IMR-90 (cell line): Measurements from ENCODE around the gene COQ10A. TPM values are rescaled to one million over a fixed set of nuclear protein-coding genes. Genes with fewer than 3 reads are reported as not detected.

Experiments used
- ATAC-seq: fragments of 200-7000 bp; cut with Tn5 transposase; 2 replicates; pipeline ENCODE4 v1.9.1; 2020; ENCODE audit warnings: low read depth, mild to moderate bottlenecking, moderate library complexity
- BruUV-seq: library from RNA; stranded (reverse); fragments of 400-500 nt; replicated peaks from 2 replicates; lab custom pipeline; 2021; lab: Mats Ljungman, UMichigan
- CTCF ChIA-PET: fragments of 300-600 bp; formaldehyde crosslinking; extraction: SDS; loops from one replicate; lab custom pipeline; 2021; ENCODE audit warnings: antibody characterized with exemption; lab: Yijun Ruan, JAX
- POLR2A ChIA-PET: fragments of 300-600 bp; sonication (Branson Sonifier 250); formaldehyde crosslinking; loops from one replicate; lab custom pipeline; 2022; ENCODE audit warnings: antibody characterized with exemption; ENCODE audit not compliant: unreplicated experiment; lab: Charles Lee
- DNase-seq: peaks from one replicate; pipeline ENCODE4 v3.0.0; 2013
- H2AFZ ChIP-seq: replicated peaks from 2 replicates; pipeline ENCODE3; 2013; ENCODE audit warnings: low read length, mild to moderate bottlenecking; ENCODE audit not compliant: poor library complexity
- H2AK5ac ChIP-seq: 2 replicates; pipeline ENCODE4 v1.6.1; 2013; ENCODE audit warnings: low read depth, low read length, inconsistent platforms
- H2AK9ac ChIP-seq: replicated peaks from 2 replicates; pipeline ENCODE3; 2013; ENCODE audit warnings: mild to moderate bottlenecking, low read depth, low read length, moderate library complexity; ENCODE audit not compliant: poor library complexity
- H2BK120ac ChIP-seq: 2 replicates; pipeline ENCODE4 v1.6.1; 2013; ENCODE audit warnings: low read depth, low read length, inconsistent platforms
- H2BK15ac ChIP-seq: 3 replicates; pipeline ENCODE4 v1.6.1; 2013; ENCODE audit warnings: low read depth, low read length, inconsistent platforms
- H2BK20ac ChIP-seq: 2 replicates; pipeline ENCODE4 v1.6.1; 2013; ENCODE audit warnings: low read depth, mild to moderate bottlenecking, inconsistent platforms, low read length, moderate library complexity
- H2BK5ac ChIP-seq: 2 replicates; pipeline ENCODE4 v1.6.1; 2013; ENCODE audit warnings: mild to moderate bottlenecking, low read depth, low read length, inconsistent platforms; ENCODE audit not compliant: poor library complexity, severe bottlenecking
- H3K14ac ChIP-seq: replicated peaks from 2 replicates; pipeline ENCODE4 v1.6.1; 2013; ENCODE audit warnings: low read depth, low read length, inconsistent platforms
- H3K18ac ChIP-seq: 2 replicates; pipeline ENCODE4 v1.6.1; 2013; ENCODE audit warnings: low read depth, low read length, control low read depth
- H3K23ac ChIP-seq: 2 replicates; pipeline ENCODE4 v1.6.1; 2013; ENCODE audit warnings: low read depth, low read length, inconsistent platforms
- H3K27ac ChIP-seq: 2 replicates; pipeline ENCODE4 v1.5.1; 2013; ENCODE audit warnings: mild to moderate bottlenecking, control low read depth, low read length; ENCODE audit not compliant: insufficient read depth
- H3K27me3 ChIP-seq: 2 replicates; pipeline ENCODE4 v1.6.1; 2013; ENCODE audit warnings: low read length; ENCODE audit not compliant: control insufficient read depth, insufficient read depth
- H3K36me3 ChIP-seq: 2 replicates; pipeline ENCODE4 v1.6.1; 2013; ENCODE audit warnings: low read length, mixed read lengths; ENCODE audit not compliant: control insufficient read depth, insufficient read depth
- H3K4ac ChIP-seq: 2 replicates; pipeline ENCODE4 v1.6.1; 2013; ENCODE audit warnings: low read depth, low read length, inconsistent platforms
- H3K4me1 ChIP-seq: 2 replicates; pipeline ENCODE4 v1.6.1; 2013; ENCODE audit warnings: low read length, mixed read lengths; ENCODE audit not compliant: control insufficient read depth, insufficient read depth
- H3K4me2 ChIP-seq: 2 replicates; pipeline ENCODE4 v1.6.1; 2013; ENCODE audit warnings: low read depth, mild to moderate bottlenecking, control low read depth, low read length, moderate library complexity
- H3K4me3 ChIP-seq: 2 replicates; pipeline ENCODE4 v1.5.1; 2013; ENCODE audit warnings: low read depth, mild to moderate bottlenecking, control low read depth, low read length, moderate library complexity; ENCODE audit not compliant: insufficient read depth
- H3K56ac ChIP-seq: 2 replicates; pipeline ENCODE4 v1.6.1; 2013; ENCODE audit warnings: low read length, inconsistent platforms; ENCODE audit not compliant: insufficient read depth; ENCODE audit errors: extremely low read depth
- H3K79me1 ChIP-seq, 2 experiments: 2 replicates each; pipeline ENCODE4 v1.6.1; 2013; ENCODE audit warnings: low read length in 2 of 2, inconsistent platforms in 1 of 2, low read depth in 1 of 2
- H3K9ac ChIP-seq: 2 replicates; pipeline ENCODE4 v1.6.1; 2013; ENCODE audit warnings: low read depth, low read length, control low read depth
- H3K9me1 ChIP-seq: 2 replicates; pipeline ENCODE4 v1.6.1; 2013; ENCODE audit warnings: low read length, inconsistent platforms; ENCODE audit not compliant: insufficient read depth
- H3K9me3 ChIP-seq: 2 replicates; pipeline ENCODE4 v1.6.1; 2013; ENCODE audit warnings: low read length; ENCODE audit not compliant: control insufficient read depth, insufficient read depth
- H4K20me1 ChIP-seq: 2 replicates; pipeline ENCODE4 v1.6.1; 2013; ENCODE audit warnings: low read length, inconsistent platforms; ENCODE audit not compliant: insufficient read depth
- H4K5ac ChIP-seq: 2 replicates; pipeline ENCODE4 v1.6.1; 2013; ENCODE audit warnings: mild to moderate bottlenecking, low read depth, low read length, control low read depth
- H4K8ac ChIP-seq, 2 experiments: 2 replicates each; pipeline ENCODE4 v1.6.1; 2013; ENCODE audit warnings: low read depth in 2 of 2, low read length in 2 of 2, control low read depth in 1 of 2, inconsistent platforms in 1 of 2
- H4K91ac ChIP-seq: 2 replicates; pipeline ENCODE4 v1.6.1; 2013; ENCODE audit warnings: low read depth, low read length, inconsistent platforms; ENCODE audit not compliant: insufficient read depth
- BHLHE40 ChIP-seq: fragments of 150-350 bp; IDR thresholded peaks from 2 replicates; pipeline ENCODE4 v1.6.1; 2016; ENCODE audit warnings: mild to moderate bottlenecking, low read depth, low read length
- CEBPB ChIP-seq: IDR thresholded peaks from 2 replicates; pipeline ENCODE4 v1.6.1; 2012; ENCODE audit warnings: low read depth, low read length, improper control_type of control experiment
- CHD1 ChIP-seq: IDR thresholded peaks from 2 replicates; pipeline ENCODE4 v1.6.1; 2012; ENCODE audit warnings: low read depth, low read length, improper control_type of control experiment
- CTCF ChIP-seq: conservative IDR thresholded peaks from 2 replicates; pipeline ENCODE4 v1.5.1; 2012; ENCODE audit warnings: mild to moderate bottlenecking, low read depth, low read length, improper control_type of control experiment
- ELK1 ChIP-seq: fragments of 150-350 bp; IDR thresholded peaks from 2 replicates; pipeline ENCODE4 v1.6.1; 2016; ENCODE audit warnings: low read depth, mild to moderate bottlenecking, low read length, moderate library complexity, borderline replicate concordance
- FOS ChIP-seq: fragments of 150-350 bp; IDR thresholded peaks from 2 replicates; pipeline ENCODE4 v1.6.1; 2016; ENCODE audit warnings: low read depth, low read length
- MAFK ChIP-seq: IDR thresholded peaks from 2 replicates; pipeline ENCODE4 v1.6.1; 2012; ENCODE audit warnings: low read depth, low read length, improper control_type of control experiment
- MAZ ChIP-seq: IDR thresholded peaks from 2 replicates; pipeline ENCODE4 v1.6.1; 2012; ENCODE audit warnings: low read depth, mild to moderate bottlenecking, low read length, improper control_type of control experiment, moderate library complexity, borderline replicate concordance
- MXI1 ChIP-seq: IDR thresholded peaks from 2 replicates; pipeline ENCODE4 v1.6.1; 2012; ENCODE audit warnings: low read depth, mild to moderate bottlenecking, low read length, moderate library complexity, borderline replicate concordance
- NFE2L2 ChIP-seq: fragments of 150-350 bp; IDR thresholded peaks from 2 replicates; pipeline ENCODE4 v1.6.1; 2016; ENCODE audit warnings: low read depth, mild to moderate bottlenecking, low read length
- POLR2A ChIP-seq: IDR thresholded peaks from 2 replicates; pipeline ENCODE4 v1.6.1; 2012; ENCODE audit warnings: mild to moderate bottlenecking, low read depth, low read length
- RAD21 ChIP-seq: IDR thresholded peaks from 2 replicates; pipeline ENCODE4 v1.6.1; 2012; ENCODE audit warnings: low read length, improper control_type of control experiment
- RCOR1 ChIP-seq: IDR thresholded peaks from 2 replicates; pipeline ENCODE4 v1.6.1; 2012; ENCODE audit warnings: mild to moderate bottlenecking, low read length, improper control_type of control experiment; ENCODE audit not compliant: insufficient replicate concordance
- RFX5 ChIP-seq: IDR thresholded peaks from 2 replicates; pipeline ENCODE4 v1.8.0; 2012; ENCODE audit warnings: low read depth, mild to moderate bottlenecking, low read length, moderate library complexity
- SMC3 ChIP-seq: fragments of 150-350 bp; IDR thresholded peaks from 2 replicates; pipeline ENCODE4 v1.6.1; 2016; ENCODE audit warnings: low read depth, mild to moderate bottlenecking, antibody characterized with exemption, low read length, moderate library complexity
- USF2 ChIP-seq: fragments of 150-350 bp; IDR thresholded peaks from 2 replicates; pipeline ENCODE4 v1.6.1; 2017; ENCODE audit warnings: mild to moderate bottlenecking, antibody characterized with exemption, low read length, low read depth
- WGBS, 2 experiments: methylation state at CpG; one replicate each; pipeline versions ENCODE4 v1.1.5 to v1.1.7; 2013; ENCODE audit warnings: missing lambda C conversion rate in 2 of 2; ENCODE audit not compliant: insufficient read length in 1 of 2; ENCODE audit errors: extremely low coverage in 2 of 2; 5-methylcytosine and 5-hydroxymethylcytosine counted together
- dilution Hi-C: fragments of 300-500 bp; cut with HindIII; formaldehyde crosslinking; loops from one replicate; pipeline ENCODE4 v1.14.3; 2018; ENCODE audit warnings: low sequenced_read_pairs; ENCODE audit not compliant: unreplicated experiment
- in situ Hi-C: fragments of 300-500 bp; cut with MboI; formaldehyde crosslinking; loops from 3 replicates; pipeline ENCODE4 v1.14.3; 2019; ENCODE audit warnings: low sequenced_read_pairs, inconsistent platforms, mixed read lengths
- intact Hi-C: fragments of 100-400 bp; cut with micrococcal nuclease; formaldehyde crosslinking; loops from 2 replicates; pipeline ENCODE4 v1.10.0; 2022
- polyA plus RNA-seq, 3 experiments: library from polyadenylated mRNA; depleted of rRNA; stranded (reverse); fragments of >200 nt; gene quantifications; 2 replicates each; pipeline ENCODE4 v1.2.3, GENCODE V29; 2012; ENCODE audit warnings: low replicate concordance in 1 of 3
- total RNA-seq: library from RNA; depleted of rRNA; stranded (reverse); fragments of >200 nt; gene quantifications from 2 replicates; pipeline ENCODE4 v1.2.3, GENCODE V29; 2012

COQ10A gene
- total and polyA plus RNA-seq, 2 of the 4 experiments (the other 2 are of a cell fraction): 4.7 to 10.8 TPM

- ChIA-PET POLR2A (no interaction called here), CTCF (no interaction called here)
These were observed 22.2 kb upstream of the COQ10A start for GRCh38 chr12:56244494-56244893.

More at GRCh38 chr12:56244494-56244893, 22.2 kb upstream of the COQ10A start:
- Histone ChIP-seq H4K5ac (no peak overlapping the region), H2AK9ac (no peak overlapping the region), H3K9ac (no peak overlapping the region), H2BK120ac (no peak overlapping the region), H4K91ac (no peak overlapping the region), H3K79me1 (peaks cover 17 to 64% of the 10 kb centered on the region in 2 experiments), H3K27ac (no peak overlapping the region), H2AFZ (peak overlapping the region; percentile 11), H2BK5ac (no peak overlapping the region), H3K4me3 (no peak overlapping the region), H2AK5ac (no peak overlapping the region), H3K9me1 (peaks cover 9% of the 10 kb centered on the region; the same call in 1 of the 2 replicates), H4K20me1 (peaks cover 26% of the 10 kb centered on the region), H3K23ac (no peak overlapping the region), H3K4me1 (peaks cover 7% of the 10 kb centered on the region), H3K4ac (no peak overlapping the region), H2BK20ac (no peak overlapping the region), H3K18ac (no peak overlapping the region), H3K14ac (no peak overlapping the region), H3K27me3 (no peaks in the 10 kb centered on the region), H2BK15ac (no peak overlapping the region), H3K36me3 (peaks cover 87% of the 10 kb centered on the region), H4K8ac (no peak overlapping the region), H3K9me3 (no peaks in the 10 kb centered on the region), H3K4me2 (no peak overlapping the region), H3K56ac (no peak overlapping the region)
- dilution Hi-C loops: no loop called here
- ATAC-seq (no peak), DNase-seq (no peak)
- in situ Hi-C loops: no loop called here
- intact Hi-C loops: no loop called here
- BruUV-seq: no TSS peak
- no CpG with 5 or more reads among the region's 14 CpGs for WGBS, 2 experiments
- TF ChIP-seq RAD21 (no peak), BHLHE40 (no peak), MAFK (no peak), MXI1 (no peak), CTCF (no peak), RCOR1 (no peak), POLR2A (no peak), RFX5 (no peak), SMC3 (no peak), CHD1 (no peak), MAZ (no peak), USF2 (no peak), FOS (no peak), ELK1 (no peak), CEBPB (no peak), NFE2L2 (no peak)
